ENCODE data around the gene C1orf116.

The C1orf116 gene

GRCh38 chr1:207019661-207020060, 12.9 kb downstream of the C1orf116 start:
- no peak for DNase-seq (ENCODE audit: low read depth in 2 of 2)

GRCh38 chr1:207019161-207019560, 13.4 kb downstream of the C1orf116 start:
- DNase-seq (ENCODE audit: low read depth in 2 of 2), result no peak

- DNase-seq (ENCODE audit: low read depth in 2 of 2), result no peak
Measured at GRCh38 chr1:207018707-207019106, 13.8 kb downstream of the C1orf116 start.

GRCh38 chr1:207017615-207018559, 14.7 kb downstream of the C1orf116 start:
- DNase-seq (ENCODE audit: low read depth in 2 of 2), result no peak

GRCh38 chr1:207015791-207016190, 16.8 kb downstream of the C1orf116 start:
- no peak for DNase-seq (ENCODE audit: low read depth in 2 of 2)

GRCh38 chr1:207014728-207015127, 17.8 kb downstream of the C1orf116 start:
- no peak for DNase-seq (ENCODE audit: low read depth in 2 of 2)

- no peak for DNase-seq (ENCODE audit: low read depth in 2 of 2)
Measured at GRCh38 chr1:207013321-207014085, 19.1 kb downstream of the C1orf116 start.

GRCh38 chr1:207010726-207011125, 21.8 kb downstream of the C1orf116 start:
- no peak for DNase-seq (ENCODE audit: low read depth in 2 of 2)

- no peak for DNase-seq (ENCODE audit: low read depth in 2 of 2)
Measured at GRCh38 chr1:207009945-207010344, 22.6 kb downstream of the C1orf116 start.

- DNase-seq (ENCODE audit: low read depth in 2 of 2), result no peak
Measured at GRCh38 chr1:207009182-207009850, 23.2 kb downstream of the C1orf116 start.

GRCh38 chr1:207007352-207008033, 25.1 kb downstream of the C1orf116 start:
- no peak for DNase-seq (ENCODE audit: low read depth in 2 of 2)

- DNase-seq (ENCODE audit: low read depth in 2 of 2), result no peak
Measured at GRCh38 chr1:207006914-207007313, 25.6 kb downstream of the C1orf116 start.

GRCh38 chr1:207006083-207006482, 26.5 kb downstream of the C1orf116 start:
- DNase-seq (ENCODE audit: low read depth in 2 of 2), result no peak

GRCh38 chr1:207004931-207005830, 27.4 kb downstream of the C1orf116 start:
- no peak for DNase-seq (ENCODE audit: low read depth in 2 of 2)

- no peak for DNase-seq (ENCODE audit: low read depth in 2 of 2)
Measured at GRCh38 chr1:207003210-207003609, 29.3 kb downstream of the C1orf116 start.

- no peak for DNase-seq (ENCODE audit: low read depth in 2 of 2)
Measured at GRCh38 chr1:207002724-207003146, 29.8 kb downstream of the C1orf116 start.

GRCh38 chr1:207001492-207002245, 30.9 kb downstream of the C1orf116 start:
- no peak for DNase-seq (ENCODE audit: low read depth in 2 of 2)

GRCh38 chr1:207000651-207001291, 31.8 kb downstream of the C1orf116 start:
- no peak for DNase-seq (ENCODE audit: low read depth in 2 of 2)

GRCh38 chr1:206998816-206999215, 33.7 kb downstream of the C1orf116 start:
- no peak for DNase-seq (ENCODE audit: low read depth in 2 of 2)

All from stimulated activated CD8-positive, alpha-beta memory T cell treated with anti-CD3 and anti-CD28 coated beads, Interleukin-7, amount 100 ng/mL, for 4 hours (primary cell).